Eye (tissue), 1 donor: ENCODE measurements around the gene CRISPLD2.

Source experiments
- DNase-seq: peaks from one replicate; pipeline ENCODE4 v3.0.0-alpha.2; 2015

The CRISPLD2 gene

DNA sequence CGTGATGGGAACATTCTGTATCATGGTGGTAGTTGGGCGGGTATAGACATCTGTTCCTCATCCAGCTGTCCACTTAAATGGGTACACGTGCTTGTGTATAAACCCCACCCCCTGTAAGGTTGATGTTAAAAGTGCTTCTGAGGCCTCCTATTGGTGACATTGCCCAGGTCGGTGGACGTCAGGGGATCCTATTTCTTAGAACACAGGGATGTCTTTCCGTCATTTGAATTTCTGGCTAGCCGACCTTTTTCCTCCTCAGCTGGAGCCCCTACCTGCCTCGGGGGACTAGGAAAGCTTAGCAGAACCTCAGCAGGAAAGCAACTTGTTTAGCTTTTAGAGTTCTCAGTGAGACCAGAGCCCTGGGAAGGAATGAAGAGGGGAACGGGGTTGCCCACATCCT lies 16.6 kb upstream of the CRISPLD2 start:
- no peak for DNase-seq

- no peak for DNase-seq
These were observed 15.5 kb upstream of the CRISPLD2 start for GRCh38 chr16:84804326-84804725.

DNA sequence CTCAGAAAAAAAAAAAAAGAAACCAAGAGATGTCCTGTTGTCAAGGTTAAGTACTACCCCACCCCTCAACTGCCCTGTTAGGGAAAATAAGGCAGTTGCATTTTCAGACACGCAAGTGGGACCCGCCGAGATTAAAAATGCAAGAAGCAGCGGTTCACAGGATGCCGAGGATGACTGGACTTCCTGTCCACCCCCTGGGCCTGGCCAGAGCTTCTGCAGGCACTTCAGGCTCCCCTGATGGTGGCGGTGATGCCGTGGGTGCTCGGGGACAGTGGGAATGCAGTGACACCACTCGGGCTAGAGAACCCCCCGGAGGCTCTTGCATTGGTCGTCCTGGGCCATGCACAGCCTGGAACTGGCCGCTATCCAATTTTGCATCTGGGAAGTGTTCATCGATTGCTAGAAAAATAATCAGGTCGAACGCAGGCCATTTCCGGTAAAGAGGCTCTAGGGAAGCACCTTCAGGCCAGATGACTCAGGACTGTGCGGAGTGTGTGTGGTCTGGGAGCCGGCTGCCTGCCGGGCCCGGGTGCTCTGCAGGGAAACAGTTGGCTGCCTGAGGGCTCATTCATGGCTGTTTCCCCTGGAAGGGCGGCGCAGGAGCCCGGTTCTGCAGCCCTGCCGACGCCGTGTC lies 13.4 kb upstream of the CRISPLD2 start:
- DNase-seq: no peak

DNA sequence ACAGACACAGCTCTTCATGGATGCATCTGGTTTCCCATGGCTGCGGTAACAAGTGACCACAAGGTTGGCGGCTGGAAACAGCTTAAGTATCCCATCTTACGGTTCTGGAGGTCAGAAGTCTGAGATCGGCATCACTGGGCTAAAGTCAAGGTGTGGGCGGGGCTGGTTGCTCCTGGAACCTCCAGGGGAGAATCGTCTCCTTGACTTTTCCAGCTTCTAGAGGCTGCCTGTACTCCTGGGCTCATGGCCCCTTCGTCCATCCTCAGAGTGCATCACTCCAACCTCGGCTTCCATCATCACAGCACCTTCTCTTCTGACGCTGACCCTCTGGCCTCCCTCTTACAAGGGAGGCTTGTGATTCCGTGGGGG lies 12.9 kb upstream of the CRISPLD2 start:
- DNase-seq: no peak

GRCh38 chr16:84807776-84808175 lies 12.0 kb upstream of the CRISPLD2 start:
- DNase-seq: no peak

- no peak for DNase-seq
These were observed 11.0 kb upstream of the CRISPLD2 start for GRCh38 chr16:84808826-84809225.

DNA sequence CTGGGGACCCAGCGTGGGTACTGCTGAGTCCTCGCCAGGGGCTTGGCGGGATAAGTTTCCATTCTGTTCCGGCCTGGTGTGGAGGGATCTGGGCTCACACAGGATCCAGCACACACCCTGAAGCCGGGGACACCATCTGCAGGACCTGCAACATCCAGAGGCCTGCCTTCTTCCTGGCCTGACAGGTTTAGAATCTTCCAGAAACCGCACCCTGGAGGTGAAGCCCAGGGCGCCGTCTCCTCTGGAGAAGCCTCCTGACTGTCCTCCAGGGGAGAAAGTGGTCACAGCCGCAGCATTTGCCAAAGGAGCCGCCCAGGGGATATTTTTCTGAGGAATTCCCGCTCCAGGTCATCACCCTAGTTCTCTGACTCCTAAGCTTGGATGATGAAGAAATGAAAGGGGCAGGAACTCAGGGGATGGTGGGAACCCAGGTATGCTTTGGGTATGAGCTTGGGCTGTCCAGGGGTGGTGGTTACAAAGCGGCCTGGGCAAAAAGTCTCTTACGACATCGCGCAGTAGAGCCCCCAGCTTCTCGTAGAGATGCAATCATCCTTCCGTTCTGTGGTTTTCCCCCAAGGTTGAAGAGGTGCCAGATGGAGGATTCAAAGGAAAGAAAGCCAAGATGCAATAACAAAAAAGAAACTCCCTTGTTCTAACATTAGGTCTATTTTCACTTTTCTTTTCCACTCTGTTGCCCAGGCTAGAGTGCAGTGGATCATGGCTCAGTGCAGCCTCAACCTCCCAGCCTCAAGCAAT lies 9.1 kb upstream of the CRISPLD2 start:
- no peak for DNase-seq

- DNase-seq: no peak
These were observed 8.3 kb upstream of the CRISPLD2 start for GRCh38 chr16:84811529-84811928.

GRCh38 chr16:84813141-84813934 lies 6.4 kb upstream of the CRISPLD2 start:
- DNase-seq: no peak

DNA sequence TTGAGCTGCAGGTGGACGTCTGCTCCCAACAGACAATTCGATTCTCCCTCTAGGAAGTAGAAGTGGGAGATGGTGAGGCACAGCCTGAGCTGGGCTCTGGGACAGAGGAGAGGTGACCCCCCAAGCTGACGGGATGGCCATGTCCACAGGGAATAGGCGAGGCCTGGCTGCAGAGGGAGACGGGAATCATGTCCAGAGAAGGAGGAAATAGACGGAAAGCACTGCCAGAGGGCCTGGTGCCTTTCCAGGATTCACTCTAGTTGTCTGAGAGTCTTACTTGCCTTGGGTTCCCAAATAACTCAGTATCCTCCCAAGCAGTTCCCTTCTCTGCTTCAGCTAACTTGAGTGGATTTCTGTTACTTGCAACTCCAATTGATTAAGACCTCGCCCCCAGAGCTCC lies 4.3 kb upstream of the CRISPLD2 start:
- DNase-seq: no peak

- DNase-seq: no peak
These were observed 3.8 kb upstream of the CRISPLD2 start for GRCh38 chr16:84816023-84816422.

DNA sequence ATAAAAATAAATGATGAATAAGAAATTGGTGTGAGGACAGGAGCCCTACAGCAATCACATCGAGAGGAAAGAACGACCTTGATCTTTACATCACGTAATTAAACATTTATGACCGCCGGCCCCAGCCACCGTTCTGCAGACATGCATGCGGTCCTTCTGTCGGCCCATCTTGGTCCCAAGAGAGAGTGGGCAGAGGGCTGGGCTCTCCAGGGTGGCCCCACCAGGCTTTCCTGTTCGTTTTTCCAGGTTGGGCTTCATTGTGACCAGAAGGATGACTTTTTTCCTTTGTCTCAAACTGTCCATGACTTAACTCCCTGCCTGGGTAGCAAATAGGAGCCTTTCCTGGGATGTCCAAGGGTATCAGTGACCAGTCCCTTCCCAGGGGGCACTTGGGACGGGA lies 3.3 kb upstream of the CRISPLD2 start:
- no peak for DNase-seq

GRCh38 chr16:84817206-84817605 lies 2.6 kb upstream of the CRISPLD2 start:
- DNase-seq: no peak

DNA sequence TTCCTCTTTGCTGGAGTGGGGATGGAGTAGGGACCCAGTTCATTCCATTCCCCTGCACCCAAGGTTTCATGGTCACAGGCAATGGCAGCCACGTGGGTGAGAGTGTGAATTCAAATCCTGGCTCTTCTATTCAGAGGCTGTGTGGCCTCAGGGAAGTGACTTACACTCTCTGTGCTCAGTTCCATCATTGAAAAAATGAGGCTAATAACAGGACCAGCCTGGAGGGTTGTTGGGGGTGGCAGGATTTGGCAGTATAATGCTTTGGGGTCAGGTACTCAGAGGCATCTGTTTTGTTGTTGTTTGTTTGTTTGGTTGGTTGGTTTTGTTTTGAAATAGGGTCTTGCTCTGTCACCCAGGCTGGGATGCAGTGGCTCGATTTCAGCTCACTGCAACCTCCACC lies 2.2 kb upstream of the CRISPLD2 start:
- no peak for DNase-seq

DNA sequence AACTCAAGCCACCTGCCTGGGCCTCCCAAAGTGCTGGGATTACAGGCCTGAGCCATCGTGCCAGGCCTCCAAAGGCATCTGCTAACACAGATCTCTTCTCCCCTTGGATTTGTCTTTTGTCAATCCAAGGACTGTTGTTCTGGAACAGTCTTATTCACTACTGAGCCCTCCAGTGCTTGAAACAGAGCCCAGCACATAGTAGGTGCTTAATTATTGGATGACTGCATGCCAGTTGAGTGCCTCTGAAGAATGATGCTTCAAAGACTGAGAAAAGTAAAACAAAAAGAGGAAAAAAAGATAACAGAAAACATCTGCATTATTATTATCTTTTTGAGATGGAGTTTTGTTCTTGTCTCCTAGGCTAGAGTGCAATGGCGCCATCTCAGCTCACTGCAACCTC lies 1.7 kb upstream of the CRISPLD2 start:
- DNase-seq: no peak

GRCh38 chr16:84818989-84819643 lies 669 bp upstream of the CRISPLD2 start:
- DNase-seq: no peak

DNA sequence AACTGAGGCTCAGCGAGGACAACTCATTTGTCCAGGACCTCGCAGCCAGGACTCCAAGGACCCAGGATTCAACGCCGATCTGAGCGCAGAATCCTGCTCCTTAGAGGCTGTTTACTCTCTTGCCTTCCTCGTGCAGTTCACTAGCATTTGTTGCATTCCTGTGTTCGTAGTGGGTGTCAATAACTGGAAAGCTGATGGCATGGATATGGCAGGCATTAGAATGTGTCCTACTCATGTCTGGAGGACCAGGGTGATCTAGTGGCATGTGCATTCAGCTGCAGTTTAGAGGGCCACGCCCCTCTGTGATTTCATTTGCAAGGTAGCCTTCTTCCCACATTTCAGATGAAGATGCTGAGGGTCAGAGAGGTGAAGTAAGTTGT lies 510 bp downstream of the CRISPLD2 start:
- DNase-seq: no peak

DNA sequence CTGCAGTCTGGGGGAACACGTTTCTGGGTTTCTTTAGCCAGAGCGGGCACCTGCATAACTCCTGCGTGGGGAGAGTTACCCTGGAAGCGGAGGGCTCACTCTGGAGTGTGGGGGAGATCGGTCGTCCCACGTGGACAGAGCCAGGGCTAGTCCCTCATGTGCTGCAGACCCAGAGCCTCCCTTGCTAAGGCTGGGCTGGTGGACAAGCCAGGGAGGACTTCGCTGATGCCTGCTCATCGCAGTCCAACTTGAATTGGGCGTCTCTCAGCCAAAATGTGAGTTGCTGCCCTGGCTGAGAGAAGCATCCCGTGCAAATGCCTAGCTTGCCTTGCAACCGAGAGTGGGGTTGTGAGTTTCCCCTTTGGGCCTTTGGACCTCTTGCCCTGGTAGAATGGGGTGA lies 986 bp downstream of the CRISPLD2 start:
- DNase-seq: no peak

GRCh38 chr16:84821179-84821578 lies 1.4 kb downstream of the CRISPLD2 start:
- no peak for DNase-seq

DNA sequence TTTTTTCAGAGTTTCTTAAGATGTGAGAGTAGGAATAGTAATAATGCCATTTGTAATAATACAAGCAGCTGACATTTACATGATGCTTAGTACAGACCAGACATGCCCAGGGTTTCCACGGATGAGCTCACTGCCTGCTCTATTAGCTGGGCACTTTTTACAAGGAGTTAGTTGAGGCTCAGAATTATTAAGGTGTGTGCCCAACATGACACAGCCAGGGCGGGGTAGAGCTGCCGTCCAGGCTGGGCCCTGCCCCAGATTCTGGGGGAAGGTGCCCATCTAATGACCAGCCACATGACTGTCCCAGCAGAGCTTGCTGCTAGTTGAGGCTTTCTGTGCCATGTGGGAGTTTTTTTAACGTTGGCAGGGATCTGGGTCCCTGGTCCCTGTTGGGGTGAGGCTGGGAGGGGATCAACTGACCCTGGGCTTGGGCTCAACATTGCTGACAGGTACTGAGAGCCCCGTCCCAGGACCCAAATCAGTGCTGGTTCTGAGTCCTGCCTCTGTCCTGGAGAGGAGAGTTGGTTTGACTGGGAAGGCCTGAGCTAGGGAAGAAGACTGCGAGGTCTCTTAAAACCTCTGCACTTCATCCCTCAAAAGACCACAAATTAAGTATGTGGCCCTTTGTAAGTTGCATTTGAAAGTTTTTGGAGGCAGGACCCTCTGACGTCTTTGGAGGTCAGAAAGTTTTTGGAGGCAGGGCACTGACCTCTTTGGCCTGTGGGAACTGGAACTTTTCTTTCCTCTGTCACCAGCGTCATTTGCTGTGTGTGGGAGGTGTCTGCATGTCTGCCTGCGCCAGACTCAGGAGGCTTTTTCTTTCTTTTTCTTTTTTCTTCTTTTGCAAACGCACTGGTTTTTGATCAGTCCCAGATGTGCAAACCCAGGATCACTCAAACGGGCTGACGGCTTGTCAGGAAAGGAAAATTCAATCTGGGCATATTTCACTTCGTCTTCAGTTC lies 2.2 kb downstream of the CRISPLD2 start:
- no peak for DNase-seq

GRCh38 chr16:84822990-84823389 lies 3.2 kb downstream of the CRISPLD2 start:
- DNase-seq: no peak

DNA sequence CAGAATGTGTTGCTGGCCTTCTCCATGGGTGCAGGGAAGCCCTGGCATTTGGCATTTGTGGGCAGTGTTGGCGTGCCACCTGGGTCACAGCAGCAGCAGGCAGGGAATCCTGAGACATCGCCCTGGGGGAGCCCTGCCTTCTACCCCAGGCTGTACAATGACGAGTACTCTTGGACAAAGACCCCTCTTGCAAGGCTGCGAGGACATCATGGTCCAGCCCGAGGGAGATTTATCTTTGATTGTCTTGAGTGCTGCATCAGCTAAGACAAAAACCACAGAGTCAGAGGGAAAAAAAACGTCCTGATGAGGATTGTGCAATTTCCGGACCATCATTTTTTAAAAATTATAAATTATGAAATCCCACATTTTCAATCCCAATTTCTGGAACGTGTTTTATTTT lies 3.7 kb downstream of the CRISPLD2 start:
- DNase-seq: no peak
